ENCODE results near the gene RNF144B.
A peak's percentile ranks its signal among the peaks of the same experiment; 100 is the strongest.

RNF144B gene

DNA sequence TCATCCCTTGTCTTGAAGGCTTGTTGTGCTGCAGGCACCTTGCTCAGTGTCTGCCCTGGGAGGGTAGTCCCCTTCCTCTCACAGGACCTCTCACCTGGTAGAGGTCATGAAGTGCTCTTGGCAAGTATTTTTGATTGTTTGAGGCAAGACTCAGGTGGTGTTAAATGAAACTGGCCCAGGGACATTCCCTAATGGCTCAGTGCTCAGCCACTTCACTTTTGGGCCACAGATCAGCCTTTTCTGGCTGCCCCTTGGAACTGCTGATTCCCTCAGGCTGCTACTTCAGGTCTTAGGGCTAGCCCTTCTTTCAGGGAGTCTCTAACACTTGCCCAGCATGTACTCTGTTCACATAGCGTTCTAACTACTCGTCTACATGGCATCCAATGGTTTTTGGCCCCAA, 111.3 kb downstream of the RNF144B start:
- H3K27ac ChIP-seq (replicated peaks) = no peak overlapping the region
- H3K4me3 ChIP-seq (replicated peaks; ENCODE audit: insufficient read depth, low read length) = no peak overlapping the region
- no peaks in the 10 kb centered on the region for H3K27me3 ChIP-seq (ENCODE audit: insufficient read depth, poor library complexity, severe bottlenecking)
- DNase-seq (ENCODE audit: low read depth in 1 of 2, low spot score in 1 of 2) = no peak
- TF ChIP-seq POLR2AphosphoS5 (IDR thresholded peaks at IDR 0.05; ENCODE audit: low read depth) (no peak), GABPA (IDR thresholded peaks at IDR 0.05; ENCODE audit: low read depth) (no peak), CTCF (IDR thresholded peaks at IDR 0.05; ENCODE audit: insufficient read depth, low read length) (no peak), SPI1 (IDR thresholded peaks at IDR 0.05; ENCODE audit: borderline replicate concordance, low read depth) (no peak)

DNA sequence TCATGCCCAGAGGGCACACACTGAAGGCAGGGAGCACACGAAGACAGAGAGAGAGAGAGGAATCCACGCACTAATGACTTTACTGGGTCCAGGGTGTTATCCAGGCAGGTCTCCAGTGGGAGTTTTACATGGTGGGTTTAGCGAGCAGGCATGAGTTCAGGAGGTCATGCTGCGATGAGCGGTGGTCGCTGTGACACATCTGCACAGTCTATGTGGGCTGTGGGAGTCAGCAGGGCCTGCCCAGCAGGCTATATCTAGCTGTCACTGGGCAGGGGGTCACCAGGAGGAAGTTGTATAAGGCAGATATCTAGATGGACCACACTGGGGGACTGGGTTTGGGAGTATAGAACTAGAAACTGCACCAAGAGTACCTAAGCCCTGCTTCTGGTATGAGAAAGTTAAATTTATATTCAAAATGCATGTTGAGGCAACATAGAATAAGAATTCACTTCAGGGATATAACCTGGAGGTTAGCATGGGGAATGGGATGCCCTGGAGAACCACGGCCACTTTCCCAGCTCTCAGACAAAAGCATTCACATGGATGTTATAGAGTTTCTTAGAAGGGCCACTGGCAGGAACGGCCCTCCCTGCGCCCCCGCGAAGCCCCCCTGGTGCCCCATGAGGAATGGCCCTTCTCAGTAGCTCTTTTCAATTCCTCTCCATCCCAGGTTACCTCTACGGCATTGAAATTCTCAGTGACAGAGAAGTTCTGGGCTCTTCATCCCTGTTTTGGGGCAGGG, 113.9 kb downstream of the RNF144B start:
- H3K27me3 ChIP-seq (ENCODE audit: insufficient read depth, poor library complexity, severe bottlenecking) = no peaks in the 10 kb centered on the region
- DNase-seq (ENCODE audit: low read depth in 1 of 2, low spot score in 1 of 2) = no peak
- TF ChIP-seq REST (IDR thresholded peaks at IDR 0.05; ENCODE audit: insufficient replicate concordance, low read depth) = no peak
- TF ChIP-seq CTCF (IDR thresholded peaks at IDR 0.05; ENCODE audit: insufficient read depth, low read length) = no peak
- TF ChIP-seq POLR2AphosphoS5 (IDR thresholded peaks at IDR 0.05; ENCODE audit: low read depth) = no peak
- no peak for TF ChIP-seq GABPA (IDR thresholded peaks at IDR 0.05; ENCODE audit: low read depth)
- no peak for TF ChIP-seq SPI1 (IDR thresholded peaks at IDR 0.05; ENCODE audit: borderline replicate concordance, low read depth)
- H3K4me3 ChIP-seq (replicated peaks; ENCODE audit: insufficient read depth, low read length) = no peak overlapping the region
- H3K27ac ChIP-seq (replicated peaks) = no peak overlapping the region

- Histone ChIP-seq H3K27me3 (ENCODE audit: insufficient read depth, poor library complexity, severe bottlenecking) (no peaks in the 10 kb centered on the region), H3K4me3 (replicated peaks; ENCODE audit: insufficient read depth, low read length) (no peak overlapping the region), H3K27ac (replicated peaks) (no peak overlapping the region)
- TF ChIP-seq POLR2AphosphoS5 (IDR thresholded peaks at IDR 0.05; ENCODE audit: low read depth) = no peak
- no peak for TF ChIP-seq REST (IDR thresholded peaks at IDR 0.05; ENCODE audit: insufficient replicate concordance, low read depth)
- no peak for TF ChIP-seq SPI1 (IDR thresholded peaks at IDR 0.05; ENCODE audit: borderline replicate concordance, low read depth)
- no peak for TF ChIP-seq GABPA (IDR thresholded peaks at IDR 0.05; ENCODE audit: low read depth)
- TF ChIP-seq CTCF (IDR thresholded peaks at IDR 0.05; ENCODE audit: insufficient read depth, low read length) = no peak
- DNase-seq (ENCODE audit: low read depth in 1 of 2, low spot score in 1 of 2) = peak in 1 of 2 experiments; percentile 10
Measured at GRCh38 chr6:18501663-18502013, 114.5 kb downstream of the RNF144B start.

DNA sequence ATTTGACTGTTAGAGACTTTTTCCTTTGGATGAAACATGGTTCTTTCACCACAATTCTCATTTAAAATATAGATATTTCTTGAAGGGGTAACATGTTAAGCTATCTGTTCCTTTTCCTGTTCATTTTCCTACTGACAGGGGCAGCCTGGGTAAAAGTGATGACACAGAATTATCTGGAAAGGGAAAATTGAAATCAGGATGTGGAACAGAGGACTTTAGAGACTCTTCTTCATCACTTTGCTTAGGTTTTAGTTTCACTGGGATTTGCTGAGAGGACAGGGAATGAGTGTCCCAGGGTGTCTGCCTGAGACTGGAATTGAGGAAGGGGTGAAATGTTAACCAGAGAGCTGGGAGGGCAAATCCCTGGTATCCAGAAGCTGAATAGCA, 116.0 kb downstream of the RNF144B start:
- TF ChIP-seq REST (IDR thresholded peaks at IDR 0.05; ENCODE audit: insufficient replicate concordance, low read depth) (no peak), SPI1 (IDR thresholded peaks at IDR 0.05; ENCODE audit: borderline replicate concordance, low read depth) (no peak), CTCF (IDR thresholded peaks at IDR 0.05; ENCODE audit: insufficient read depth, low read length) (no peak), POLR2AphosphoS5 (IDR thresholded peaks at IDR 0.05; ENCODE audit: low read depth) (no peak), GABPA (IDR thresholded peaks at IDR 0.05; ENCODE audit: low read depth) (no peak)
- Histone ChIP-seq H3K4me3 (replicated peaks; ENCODE audit: insufficient read depth, low read length) (no peak overlapping the region), H3K27me3 (ENCODE audit: insufficient read depth, poor library complexity, severe bottlenecking) (no peaks in the 10 kb centered on the region), H3K27ac (replicated peaks) (no peak overlapping the region)
- DNase-seq (ENCODE audit: low read depth in 1 of 2, low spot score in 1 of 2) = no peak

Measured in HL-60 (cell line).